ELF-1 (cell line): ENCODE measurements around the gene TCIRG1.
"Not testable (repeated sequence)": the region's sequence is repeated elsewhere in the genome, so short reads cannot be mapped to it uniquely, and the experiment has no call there.

Experiments
- DNase-seq: peaks from one replicate; pipeline ENCODE4 v3.0.0-alpha.2; 2016; ENCODE audit warnings: low read depth, low spot score

TCIRG1 gene, protein sequence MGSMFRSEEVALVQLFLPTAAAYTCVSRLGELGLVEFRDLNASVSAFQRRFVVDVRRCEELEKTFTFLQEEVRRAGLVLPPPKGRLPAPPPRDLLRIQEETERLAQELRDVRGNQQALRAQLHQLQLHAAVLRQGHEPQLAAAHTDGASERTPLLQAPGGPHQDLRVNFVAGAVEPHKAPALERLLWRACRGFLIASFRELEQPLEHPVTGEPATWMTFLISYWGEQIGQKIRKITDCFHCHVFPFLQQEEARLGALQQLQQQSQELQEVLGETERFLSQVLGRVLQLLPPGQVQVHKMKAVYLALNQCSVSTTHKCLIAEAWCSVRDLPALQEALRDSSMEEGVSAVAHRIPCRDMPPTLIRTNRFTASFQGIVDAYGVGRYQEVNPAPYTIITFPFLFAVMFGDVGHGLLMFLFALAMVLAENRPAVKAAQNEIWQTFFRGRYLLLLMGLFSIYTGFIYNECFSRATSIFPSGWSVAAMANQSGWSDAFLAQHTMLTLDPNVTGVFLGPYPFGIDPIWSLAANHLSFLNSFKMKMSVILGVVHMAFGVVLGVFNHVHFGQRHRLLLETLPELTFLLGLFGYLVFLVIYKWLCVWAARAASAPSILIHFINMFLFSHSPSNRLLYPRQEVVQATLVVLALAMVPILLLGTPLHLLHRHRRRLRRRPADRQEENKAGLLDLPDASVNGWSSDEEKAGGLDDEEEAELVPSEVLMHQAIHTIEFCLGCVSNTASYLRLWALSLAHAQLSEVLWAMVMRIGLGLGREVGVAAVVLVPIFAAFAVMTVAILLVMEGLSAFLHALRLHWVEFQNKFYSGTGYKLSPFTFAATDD

DNA sequence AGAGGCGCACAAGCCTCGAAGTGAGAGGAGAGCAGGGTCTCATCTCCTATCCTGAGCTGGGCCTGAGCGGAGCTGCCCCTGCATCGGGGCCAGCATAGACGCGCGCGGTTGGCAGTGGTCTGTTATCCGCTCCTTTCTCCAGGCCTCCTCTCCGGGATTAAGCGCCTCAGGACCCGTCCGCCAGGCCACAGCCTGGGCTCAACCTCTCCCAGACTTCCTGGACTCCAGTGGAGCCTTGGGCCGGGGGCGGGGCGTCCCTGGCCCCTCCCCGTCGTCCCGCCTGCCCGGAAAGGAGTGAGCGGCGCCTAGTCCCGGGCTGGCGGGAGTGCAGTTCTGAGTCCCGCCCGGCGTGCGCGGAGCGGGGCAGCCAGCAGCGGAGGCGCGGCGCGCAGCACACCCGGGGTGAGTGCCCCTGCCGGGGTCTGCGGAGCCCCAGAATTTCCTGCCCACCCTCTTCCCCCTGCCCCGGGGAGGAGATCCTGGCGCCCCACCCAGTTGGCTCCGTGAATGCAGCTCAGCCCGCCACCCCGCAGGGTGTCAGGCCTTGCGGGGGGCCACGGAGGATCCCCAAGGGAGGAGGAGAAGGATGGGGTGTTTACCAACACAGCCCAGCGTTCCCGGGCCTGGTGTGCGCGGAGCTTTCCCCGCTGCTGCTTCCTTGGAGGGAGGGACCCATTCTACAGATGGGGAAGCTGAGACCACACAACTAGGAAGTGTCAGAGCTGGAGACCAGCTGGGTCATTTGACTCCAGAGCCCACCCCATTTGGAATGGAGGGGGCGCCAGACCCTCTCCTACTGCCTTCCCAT, at the start of gene TCIRG1:
Gene TCIRG1, plus strand, starts transcription at position 308 of the 808 bp plus-strand sequence. CDS start 2,247 bp downstream, outside the sequence.
- peak; percentile 94 for DNase-seq

DNA sequence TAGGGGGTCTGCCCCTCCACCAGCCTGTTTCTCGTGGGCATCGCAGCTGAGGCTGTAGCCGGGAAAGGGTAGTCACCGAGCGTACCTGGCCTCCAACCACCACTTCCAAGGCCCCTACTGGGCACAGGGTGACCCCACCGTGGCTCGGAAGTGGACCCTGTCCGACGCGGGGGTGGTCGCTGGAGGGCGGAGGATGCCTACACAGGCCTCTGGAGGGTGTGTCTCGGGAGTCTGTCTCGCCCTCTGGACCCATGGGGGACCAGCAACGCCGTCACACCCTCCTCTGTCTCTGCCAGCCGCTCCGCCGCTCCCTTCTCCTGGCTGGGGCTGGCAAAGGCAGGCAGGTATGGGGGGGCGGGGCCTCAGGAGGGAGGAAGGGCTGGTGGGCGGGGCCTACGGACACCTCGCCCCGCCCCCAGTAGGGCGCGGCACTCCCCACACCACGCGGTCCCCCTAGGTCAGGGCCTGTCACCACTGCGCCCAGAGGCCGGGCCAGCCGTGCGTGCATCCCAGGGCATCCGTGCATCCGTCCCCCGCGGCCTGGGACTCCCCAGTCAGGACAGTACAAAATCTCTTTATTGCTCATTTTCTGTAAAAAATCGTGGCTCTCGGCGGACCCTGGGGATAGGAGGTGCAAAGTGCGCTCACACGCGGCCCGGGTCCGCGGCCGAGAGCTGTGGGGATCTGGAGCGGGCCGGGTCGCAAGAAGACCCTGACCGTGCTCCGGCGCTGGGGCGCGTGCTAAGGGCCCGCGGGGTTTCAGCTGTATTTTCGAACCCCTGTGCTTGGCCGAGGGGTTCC, 48.1 kb upstream of the TCIRG1 start:
- DNase-seq = peak; percentile 71

GRCh38 chr11:67991347-67992121, 47.3 kb upstream of the TCIRG1 start:
- DNase-seq = peak; percentile 15

DNA sequence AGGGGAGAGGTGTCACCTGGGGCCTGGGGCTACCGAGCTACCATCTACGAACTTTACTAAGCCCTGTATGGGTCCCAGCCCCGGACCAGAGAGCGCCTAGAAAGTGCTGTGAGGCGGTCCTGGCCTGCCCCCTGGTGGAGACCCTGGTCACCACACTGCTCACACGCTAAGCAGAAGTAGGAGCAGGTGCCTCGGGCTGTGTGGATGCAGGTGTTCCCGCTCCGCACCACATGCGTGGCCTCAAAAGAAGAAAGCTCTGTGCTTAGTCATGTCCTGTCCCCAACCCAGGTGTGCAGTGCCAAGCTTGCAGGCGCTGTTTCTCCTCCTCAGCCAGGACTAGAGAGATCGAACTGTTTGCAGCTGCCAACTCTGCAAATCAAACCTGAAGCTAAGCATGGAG, 45.0 kb upstream of the TCIRG1 start:
- DNase-seq = peak; percentile 90

GRCh38 chr11:67994387-67994786, 44.4 kb upstream of the TCIRG1 start:
- not testable (repeated sequence) for DNase-seq

DNA sequence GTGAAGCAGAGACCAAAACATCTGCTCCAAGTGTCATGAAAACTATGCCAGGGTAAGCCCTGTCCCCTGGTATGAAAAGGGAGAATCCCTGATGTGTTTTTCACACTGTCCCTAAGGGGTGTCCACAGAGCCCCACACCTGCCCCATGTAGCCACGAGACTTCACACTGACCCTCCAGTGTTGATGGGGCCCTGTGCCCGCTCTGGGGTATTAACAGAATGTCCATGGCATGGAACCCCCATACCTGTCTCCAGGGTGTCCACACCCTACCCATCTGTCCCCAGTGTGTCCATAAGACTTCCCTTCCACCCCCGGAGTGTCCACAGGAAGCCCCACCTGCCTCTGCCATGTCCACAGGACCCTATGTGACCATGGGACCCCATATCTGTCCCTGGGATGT, 43.7 kb upstream of the TCIRG1 start:
- DNase-seq = not testable (repeated sequence)

- not testable (repeated sequence) for DNase-seq
Observed at GRCh38 chr11:67995579-67995978, 43.2 kb upstream of the TCIRG1 start.

GRCh38 chr11:67996051-67996450, 42.8 kb upstream of the TCIRG1 start:
- no peak for DNase-seq

DNA sequence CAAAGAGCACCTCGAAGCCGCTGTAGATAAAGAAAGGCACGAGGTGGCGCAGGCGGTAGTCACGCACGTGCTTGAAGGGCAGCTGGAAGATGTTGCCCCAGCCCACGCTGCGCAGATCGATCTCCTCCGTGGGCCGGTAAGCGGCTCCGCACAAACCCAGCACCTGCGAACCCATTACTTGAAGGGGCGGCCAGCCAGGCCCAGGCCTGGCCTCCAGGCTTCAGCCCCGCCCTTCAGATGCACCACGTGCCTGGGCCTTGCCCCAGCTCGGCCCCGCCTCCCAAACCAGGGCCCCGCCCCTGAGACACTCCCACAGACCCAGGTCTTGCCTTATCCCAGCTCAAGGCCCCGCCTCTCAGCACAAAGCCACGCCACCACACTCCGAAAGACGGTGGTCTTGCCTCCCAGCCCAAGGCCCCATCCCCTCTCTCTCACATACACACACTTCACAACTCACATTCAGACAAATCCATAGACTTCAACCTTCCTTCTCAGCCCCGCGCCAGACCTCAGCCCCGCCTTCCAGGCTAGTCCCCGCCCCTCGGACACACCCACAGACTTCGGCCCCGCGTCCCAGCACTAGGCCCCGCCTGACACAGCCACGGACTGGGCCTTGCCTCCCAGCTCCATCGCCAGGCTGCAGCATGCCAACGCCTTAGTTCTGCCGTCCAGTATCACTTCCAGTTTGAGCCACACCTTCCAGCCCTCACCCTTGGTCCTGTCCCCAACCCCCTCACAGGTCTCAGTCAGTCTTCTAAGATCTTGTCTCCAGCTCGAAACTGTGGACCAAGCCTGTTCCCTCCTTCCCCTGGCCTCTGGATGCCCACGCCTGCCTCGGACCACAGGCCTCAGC, 42.0 kb upstream of the TCIRG1 start:
- peak; percentile 95 for DNase-seq

DNA sequence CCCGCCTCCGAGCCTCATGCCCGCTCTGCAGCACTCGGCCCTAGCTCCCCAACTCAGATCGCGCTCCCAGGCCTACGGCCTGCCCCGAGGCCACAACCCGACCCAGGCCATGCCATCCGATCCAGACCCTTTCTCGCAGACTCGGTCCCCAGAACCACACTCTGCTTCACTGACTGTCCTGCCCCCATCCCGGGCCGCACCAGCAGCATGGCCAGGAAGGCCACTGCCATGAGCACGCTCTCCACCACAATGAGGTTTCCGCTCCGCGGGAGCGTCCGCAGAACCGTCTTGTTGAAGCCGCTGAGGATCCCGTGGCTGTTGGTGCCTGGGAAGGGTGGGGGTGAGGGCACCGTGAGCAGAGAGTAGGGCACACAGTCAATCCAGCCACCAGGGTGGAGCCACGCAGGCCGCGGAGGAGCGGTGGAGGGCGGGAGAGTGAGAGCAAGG, 41.3 kb upstream of the TCIRG1 start:
- DNase-seq = no peak

DNA sequence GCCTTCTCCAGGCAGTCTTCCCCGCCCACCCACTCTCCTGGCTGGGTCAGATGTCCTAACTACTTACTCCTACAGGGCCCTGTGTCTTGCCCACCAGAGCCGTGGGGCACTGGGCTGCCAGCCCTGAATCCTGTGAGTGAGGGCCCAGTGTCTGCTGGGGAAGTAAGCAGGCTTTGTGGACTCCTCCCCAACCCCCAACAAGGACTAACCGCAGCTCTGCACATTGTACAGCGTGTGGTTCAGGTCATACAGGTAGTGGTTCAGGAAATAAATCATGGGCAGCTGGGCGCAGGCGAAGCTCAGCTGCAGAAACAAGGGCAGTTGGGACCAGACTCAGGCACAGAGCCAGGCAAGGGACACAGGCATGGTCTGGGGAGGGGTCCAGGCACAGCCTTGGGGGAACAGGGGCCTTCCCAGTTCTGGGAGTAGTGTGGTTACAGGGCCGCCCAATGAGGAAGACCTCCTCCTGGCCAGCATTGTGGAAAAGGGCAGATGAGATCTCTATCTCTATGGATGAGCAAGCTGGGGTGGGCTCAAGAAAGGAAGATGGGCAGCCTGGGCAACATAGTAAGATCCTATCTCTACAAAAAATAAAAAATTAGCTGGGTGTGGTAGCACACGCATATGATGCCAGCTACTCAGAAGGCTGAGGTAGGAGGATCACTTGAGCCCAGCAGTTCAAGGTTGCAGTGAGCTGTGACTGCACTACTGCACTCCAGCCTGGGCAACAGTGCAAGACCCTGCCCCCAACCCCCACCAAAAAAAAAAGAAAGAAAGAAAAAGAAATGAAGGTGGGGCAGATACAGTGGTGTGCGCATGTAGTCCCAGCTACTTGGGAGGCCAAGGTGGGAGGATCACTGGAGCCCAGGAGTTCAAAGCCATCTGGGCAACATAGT, 40.4 kb upstream of the TCIRG1 start:
- DNase-seq = peak; percentile 1

GRCh38 chr11:67999201-67999629, 39.6 kb upstream of the TCIRG1 start:
- no peak for DNase-seq

DNA sequence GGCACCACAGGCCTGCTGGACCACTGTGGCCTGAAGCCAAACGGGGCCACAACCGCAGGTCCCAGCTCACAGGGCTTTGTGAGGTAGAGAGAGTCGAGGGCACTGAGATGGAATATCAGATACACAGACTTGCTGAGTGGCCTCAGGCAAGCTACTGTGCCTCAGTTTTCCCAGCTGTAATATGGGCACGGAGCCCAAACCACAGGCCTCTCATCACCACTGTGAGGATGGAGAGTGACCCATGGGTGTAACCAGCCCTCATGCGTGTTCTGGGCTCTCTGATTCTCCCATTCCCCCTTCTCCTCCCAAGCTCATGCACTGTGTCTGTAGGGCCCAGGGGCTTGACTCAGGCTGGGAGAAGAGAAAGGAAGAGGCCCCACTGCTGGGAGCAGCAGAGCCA, 39.1 kb upstream of the TCIRG1 start:
- DNase-seq = no peak

DNA sequence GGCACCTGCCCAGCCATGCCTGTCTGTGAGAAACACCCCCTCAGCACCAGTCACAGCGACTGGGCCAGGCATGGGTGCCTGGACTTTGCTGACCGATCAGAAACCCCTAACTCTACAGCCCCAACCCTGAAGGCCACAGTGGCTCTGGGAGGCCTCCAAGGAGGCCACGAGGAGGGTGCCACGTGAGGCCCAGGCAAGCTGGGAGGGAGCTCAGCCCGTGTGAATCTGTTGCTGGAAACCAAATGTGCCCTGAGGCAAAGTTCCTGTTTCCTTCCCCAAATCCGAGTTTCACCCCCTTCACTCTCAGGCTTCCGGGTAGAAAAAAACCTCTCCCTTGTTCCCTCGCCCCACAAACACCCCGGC, 36.3 kb upstream of the TCIRG1 start:
- DNase-seq = no peak

GRCh38 chr11:68002938-68003845, 35.6 kb upstream of the TCIRG1 start:
- DNase-seq = no peak

- DNase-seq = peak; percentile 68
Observed at GRCh38 chr11:68003846-68004550, 34.8 kb upstream of the TCIRG1 start, which contains the start of gene UNC93B1. TSS of gene UNC93B1 (minus strand) at chr11:68004097. CDS start at chr11:68004043, 54 bp downstream.
